ENCODE data around the gene SPIN2B. TPM values are rescaled to one million over a fixed set of nuclear protein-coding genes. Genes with fewer than 3 reads are reported as not detected.
A peak's percentile ranks its signal among the peaks of the same experiment; 100 is the strongest.
"Not testable (repeated sequence)": the region's sequence is repeated elsewhere in the genome, so short reads cannot be mapped to it uniquely, and the experiment has no call there.

The SPIN2B gene
- total RNA-seq (2022) (12.8 and 14.0 TPM in 2 replicates), Bru-seq, nascent RNA (percentile 56 among the genes with signal in this experiment), BruChase-seq, experiment 1, labeled RNA remaining after a 6-hour chase (percentile 63 among the genes with signal in this experiment), BruChase-seq, experiment 2, labeled RNA remaining after a 2-hour chase (percentile 72 among the genes with signal in this experiment)
- long read RNA-seq, transcript SPIN2B-202 (2 exons, 1,258 nt), result major isoform, 6 of 15 reads
- long read RNA-seq, partial matches to known transcripts, result 1 of 15 reads
- long read RNA-seq, other reads (novel, unspliced or antisense), result 8 of 15 reads

GRCh38 chrX:57121162-57121755 is at the start of gene SPIN2B:
Gene SPIN2B, minus strand, starts transcription at chrX:57121548.
- Mint-ChIP-seq H3K27ac (ENCODE audit: unreplicated experiment) (peak within 1 kb of the TSS; percentile 94), H3K27me3 (ENCODE audit: unreplicated experiment) (no peaks in the 10 kb centered on the region), H3K36me3 (ENCODE audit: insufficient read depth, unreplicated experiment) (peaks cover 15% of the 10 kb centered on the region), H3K4me1 (ENCODE audit: low read depth, unreplicated experiment) (no peaks in the 10 kb centered on the region), H3K4me3 (ENCODE audit: low read depth, unreplicated experiment) (peak within 1 kb of the TSS; percentile 94), H3K9me3 (ENCODE audit: low read depth, unreplicated experiment) (no peaks in the 10 kb centered on the region)
- TF ChIP-seq CTCF (IDR thresholded peaks at IDR 0.05; ENCODE audit: unreplicated experiment), result no peak
- intact Hi-C loops (cut with micrococcal nuclease; ENCODE audit: unreplicated experiment), result loop anchor here (5.0 kb wide), 1 partner anchor 124 kb away; the partner anchor contains the start of gene SPIN3
- CTCF ChIA-PET, result no interaction called here
- DNase-seq, result peak; percentile 81
- no TSS peak for BruUV-seq (replicated peaks)

GRCh38 chrX:57156397-57157049 is 35.2 kb upstream of the SPIN2B start:
- Mint-ChIP-seq H3K4me3 (ENCODE audit: low read depth, unreplicated experiment) (no peak overlapping the region), H3K27me3 (ENCODE audit: unreplicated experiment) (no peaks in the 10 kb centered on the region), H3K36me3 (ENCODE audit: insufficient read depth, unreplicated experiment) (no peaks in the 10 kb centered on the region), H3K27ac (ENCODE audit: unreplicated experiment) (no peak overlapping the region), H3K9me3 (ENCODE audit: low read depth, unreplicated experiment) (peaks cover 7% of the 10 kb centered on the region), H3K4me1 (ENCODE audit: low read depth, unreplicated experiment) (no peaks in the 10 kb centered on the region)
- BruUV-seq (replicated peaks), result no TSS peak
- TF ChIP-seq CTCF (IDR thresholded peaks at IDR 0.05; ENCODE audit: unreplicated experiment), result no peak
- DNase-seq, result peak; percentile 12
- CTCF ChIA-PET, result no interaction called here
- intact Hi-C loops (cut with micrococcal nuclease; ENCODE audit: unreplicated experiment), result loop anchor here (5.0 kb wide), 1 partner anchor 376 kb away; no protein-coding TSS in a partner anchor

GRCh38 chrX:57155171-57155570 is 33.8 kb upstream of the SPIN2B start:
- no peaks in the 10 kb centered on the region for H3K27me3 Mint-ChIP-seq (ENCODE audit: unreplicated experiment)
- no peak for DNase-seq
- no peaks in the 10 kb centered on the region for H3K36me3 Mint-ChIP-seq (ENCODE audit: insufficient read depth, unreplicated experiment)
- no peak for TF ChIP-seq CTCF (IDR thresholded peaks at IDR 0.05; ENCODE audit: unreplicated experiment)
- no TSS peak for BruUV-seq (replicated peaks)
- H3K4me1 Mint-ChIP-seq (ENCODE audit: low read depth, unreplicated experiment), result no peaks in the 10 kb centered on the region
- no peak overlapping the region for H3K27ac Mint-ChIP-seq (ENCODE audit: unreplicated experiment)
- no peak overlapping the region for H3K4me3 Mint-ChIP-seq (ENCODE audit: low read depth, unreplicated experiment)
- peaks cover 6% of the 10 kb centered on the region for H3K9me3 Mint-ChIP-seq (ENCODE audit: low read depth, unreplicated experiment)
- intact Hi-C loops (cut with micrococcal nuclease; ENCODE audit: unreplicated experiment), result loop anchor here (5.0 kb wide), 1 partner anchor 377 kb away; no protein-coding TSS in a partner anchor
- CTCF ChIA-PET, result no interaction called here

- H3K9me3 Mint-ChIP-seq (ENCODE audit: low read depth, unreplicated experiment), result peaks cover 12% of the 10 kb centered on the region
- H3K4me3 Mint-ChIP-seq (ENCODE audit: low read depth, unreplicated experiment); H3K4me1 Mint-ChIP-seq (ENCODE audit: low read depth, unreplicated experiment); DNase-seq; BruUV-seq (replicated peaks); intact Hi-C loops (cut with micrococcal nuclease; ENCODE audit: unreplicated experiment); H3K27ac Mint-ChIP-seq (ENCODE audit: unreplicated experiment); H3K36me3 Mint-ChIP-seq (ENCODE audit: insufficient read depth, unreplicated experiment); CTCF ChIA-PET; H3K27me3 Mint-ChIP-seq (ENCODE audit: unreplicated experiment): not testable (repeated sequence)
These were observed 30.9 kb upstream of the SPIN2B start for GRCh38 chrX:57152222-57152621.
